ENCODE results near the gene ACTR8. TPM values are rescaled to one million over a fixed set of nuclear protein-coding genes. Genes with fewer than 3 reads are reported as not detected.

ACTR8 gene
- total and polyA plus RNA-seq, 2 of the 4 experiments (the other 2 are of a cell fraction): 20.3 to 31.4 TPM

DNA sequence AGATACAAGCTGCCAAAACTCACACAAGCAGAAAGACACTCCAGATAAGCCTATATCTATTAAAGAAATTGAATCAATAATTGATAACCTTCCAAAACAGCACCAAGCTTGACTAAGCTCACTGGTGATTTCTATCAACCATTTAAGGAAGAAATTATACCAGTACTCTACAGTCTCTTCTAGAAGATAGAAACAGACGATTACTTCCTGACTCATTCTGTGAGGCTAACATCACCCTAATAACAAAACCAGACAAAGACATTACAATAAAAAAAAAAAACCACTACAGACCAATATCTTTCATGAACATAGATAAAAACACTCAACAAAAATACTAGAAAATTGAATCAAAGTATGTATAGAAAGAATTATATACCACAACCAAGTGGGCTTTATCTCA is 55.9 kb downstream of the ACTR8 start:
- Histone ChIP-seq H3K14ac (replicated peaks; ENCODE audit: low read depth, low read length) (no peak overlapping the region), H2BK20ac (ENCODE audit: low read depth, low read length) (no peak overlapping the region), H3K9me3 (ENCODE audit: control insufficient read depth, insufficient read depth, low read length) (no peaks in the 10 kb centered on the region), H3K4ac (ENCODE audit: low read depth, low read length) (no peak overlapping the region), H2BK5ac (ENCODE audit: low read depth, low read length, poor library complexity, severe bottlenecking) (no peak overlapping the region), H3K27me3 (ENCODE audit: control insufficient read depth, insufficient read depth, low read length) (no peaks in the 10 kb centered on the region), H2AFZ (replicated peaks; ENCODE audit: low read length, poor library complexity) (no peak overlapping the region), H4K8ac (ENCODE audit: low read depth in 2 of 2, low read length in 2 of 2) (no peak overlapping the region), H3K9me1 (ENCODE audit: insufficient read depth, low read length) (no peaks in the 10 kb centered on the region), H4K20me1 (ENCODE audit: insufficient read depth, low read length) (no peaks in the 10 kb centered on the region), H2AK5ac (ENCODE audit: low read depth, low read length) (no peak overlapping the region), H3K23ac (ENCODE audit: low read depth, low read length) (no peak overlapping the region), H3K27ac (ENCODE audit: insufficient read depth, low read length) (no peak overlapping the region), H4K5ac (ENCODE audit: low read depth, low read length) (no peak overlapping the region), H2BK15ac (ENCODE audit: low read depth, low read length) (no peak overlapping the region), H3K56ac (ENCODE audit: extremely low read depth, insufficient read depth, low read length) (no peak overlapping the region), H3K4me2 (ENCODE audit: low read depth, low read length) (no peak overlapping the region), H2BK120ac (ENCODE audit: low read depth, low read length) (no peak overlapping the region), H3K36me3 (ENCODE audit: control insufficient read depth, insufficient read depth, low read length) (no peaks in the 10 kb centered on the region), H3K9ac (ENCODE audit: low read depth, low read length) (no peak overlapping the region), H2AK9ac (replicated peaks; ENCODE audit: low read depth, low read length, poor library complexity) (no peak overlapping the region), H3K79me1 (ENCODE audit: low read depth in 1 of 2, low read length in 2 of 2) (no peaks in the 10 kb centered on the region), H4K91ac (ENCODE audit: insufficient read depth, low read depth, low read length) (no peak overlapping the region), H3K18ac (ENCODE audit: low read depth, low read length) (no peak overlapping the region), H3K4me3 (ENCODE audit: insufficient read depth, low read depth, low read length) (no peak overlapping the region), H3K4me1 (ENCODE audit: control insufficient read depth, insufficient read depth, low read length) (no peaks in the 10 kb centered on the region)
- ATAC-seq (ENCODE audit: low read depth) (no peak), DNase-seq (peak; percentile 6)
- no CpG with 5 or more reads among the region's 1 CpG for WGBS, 2 experiments (ENCODE audit: extremely low coverage in 2 of 2, insufficient read length in 1 of 2)
- intact Hi-C loops (cut with micrococcal nuclease): no loop called here
- POLR2A ChIA-PET (ENCODE audit: unreplicated experiment): no interaction called here
- CTCF ChIA-PET: interaction anchor here (0.7 kb wide), 1 partner anchor 16 kb away, joined by 5 read pairs; no protein-coding TSS in a partner anchor
- TF ChIP-seq POLR2A (IDR thresholded peaks at IDR 0.05; ENCODE audit: low read depth, low read length) (no peak), BHLHE40 (IDR thresholded peaks at IDR 0.05; ENCODE audit: low read depth, low read length) (no peak), MAZ (IDR thresholded peaks at IDR 0.05; ENCODE audit: borderline replicate concordance, low read depth, low read length) (no peak), MXI1 (IDR thresholded peaks at IDR 0.05; ENCODE audit: borderline replicate concordance, low read depth, low read length) (no peak), SMC3 (IDR thresholded peaks at IDR 0.05; ENCODE audit: low read depth, low read length) (no peak), RFX5 (IDR thresholded peaks at IDR 0.05; ENCODE audit: low read depth, low read length) (no peak), NFE2L2 (IDR thresholded peaks at IDR 0.05; ENCODE audit: low read depth, low read length) (no peak), MAFK (IDR thresholded peaks at IDR 0.05; ENCODE audit: low read depth, low read length) (no peak), RCOR1 (IDR thresholded peaks at IDR 0.05; ENCODE audit: insufficient replicate concordance, low read length) (no peak), FOS (IDR thresholded peaks at IDR 0.05; ENCODE audit: low read depth, low read length) (no peak), CHD1 (IDR thresholded peaks at IDR 0.05; ENCODE audit: low read depth, low read length) (no peak), CEBPB (IDR thresholded peaks at IDR 0.05; ENCODE audit: low read depth, low read length) (no peak), RAD21 (IDR thresholded peaks at IDR 0.05; ENCODE audit: low read length) (no peak)
- TF ChIP-seq, protein P1, sequence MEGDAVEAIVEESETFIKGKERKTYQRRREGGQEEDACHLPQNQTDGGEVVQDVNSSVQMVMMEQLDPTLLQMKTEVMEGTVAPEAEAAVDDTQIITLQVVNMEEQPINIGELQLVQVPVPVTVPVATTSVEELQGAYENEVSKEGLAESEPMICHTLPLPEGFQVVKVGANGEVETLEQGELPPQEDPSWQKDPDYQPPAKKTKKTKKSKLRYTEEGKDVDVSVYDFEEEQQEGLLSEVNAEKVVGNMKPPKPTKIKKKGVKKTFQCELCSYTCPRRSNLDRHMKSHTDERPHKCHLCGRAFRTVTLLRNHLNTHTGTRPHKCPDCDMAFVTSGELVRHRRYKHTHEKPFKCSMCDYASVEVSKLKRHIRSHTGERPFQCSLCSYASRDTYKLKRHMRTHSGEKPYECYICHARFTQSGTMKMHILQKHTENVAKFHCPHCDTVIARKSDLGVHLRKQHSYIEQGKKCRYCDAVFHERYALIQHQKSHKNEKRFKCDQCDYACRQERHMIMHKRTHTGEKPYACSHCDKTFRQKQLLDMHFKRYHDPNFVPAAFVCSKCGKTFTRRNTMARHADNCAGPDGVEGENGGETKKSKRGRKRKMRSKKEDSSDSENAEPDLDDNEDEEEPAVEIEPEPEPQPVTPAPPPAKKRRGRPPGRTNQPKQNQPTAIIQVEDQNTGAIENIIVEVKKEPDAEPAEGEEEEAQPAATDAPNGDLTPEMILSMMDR (conservative IDR thresholded peaks at IDR 0.05; ENCODE audit: low read depth, low read length): no peak
- TF ChIP-seq, protein P2, sequence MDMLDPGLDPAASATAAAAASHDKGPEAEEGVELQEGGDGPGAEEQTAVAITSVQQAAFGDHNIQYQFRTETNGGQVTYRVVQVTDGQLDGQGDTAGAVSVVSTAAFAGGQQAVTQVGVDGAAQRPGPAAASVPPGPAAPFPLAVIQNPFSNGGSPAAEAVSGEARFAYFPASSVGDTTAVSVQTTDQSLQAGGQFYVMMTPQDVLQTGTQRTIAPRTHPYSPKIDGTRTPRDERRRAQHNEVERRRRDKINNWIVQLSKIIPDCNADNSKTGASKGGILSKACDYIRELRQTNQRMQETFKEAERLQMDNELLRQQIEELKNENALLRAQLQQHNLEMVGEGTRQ (IDR thresholded peaks at IDR 0.05; ENCODE audit: low read depth, low read length): no peak
- TF ChIP-seq, protein P3, sequence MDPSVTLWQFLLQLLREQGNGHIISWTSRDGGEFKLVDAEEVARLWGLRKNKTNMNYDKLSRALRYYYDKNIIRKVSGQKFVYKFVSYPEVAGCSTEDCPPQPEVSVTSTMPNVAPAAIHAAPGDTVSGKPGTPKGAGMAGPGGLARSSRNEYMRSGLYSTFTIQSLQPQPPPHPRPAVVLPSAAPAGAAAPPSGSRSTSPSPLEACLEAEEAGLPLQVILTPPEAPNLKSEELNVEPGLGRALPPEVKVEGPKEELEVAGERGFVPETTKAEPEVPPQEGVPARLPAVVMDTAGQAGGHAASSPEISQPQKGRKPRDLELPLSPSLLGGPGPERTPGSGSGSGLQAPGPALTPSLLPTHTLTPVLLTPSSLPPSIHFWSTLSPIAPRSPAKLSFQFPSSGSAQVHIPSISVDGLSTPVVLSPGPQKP (IDR thresholded peaks at IDR 0.05; ENCODE audit: borderline replicate concordance, low read depth, low read length): no peak
- dilution Hi-C loops (cut with HindIII; ENCODE audit: low sequenced_read_pairs, unreplicated experiment): no loop called here
- no TSS peak for BruUV-seq (replicated peaks)
- in situ Hi-C loops (cut with MboI; ENCODE audit: low sequenced_read_pairs): no loop called here
